Mesenchymal stem cell (in vitro differentiated cells and primary cell): ENCODE results near the gene PCBP4.

Source experiments
- DNase-seq: peaks from one replicate; pipeline ENCODE4 v3.0.0-alpha.2; 2013
- H2AFZ ChIP-seq: one replicate; pipeline ENCODE4 v1.6.1; 2013; ENCODE audit warnings: low read depth, mild to moderate bottlenecking, control low read depth, inconsistent platforms, low read length, moderate library complexity
- H2AK5ac ChIP-seq: 2 replicates; pipeline ENCODE4 v1.6.1; 2013; ENCODE audit warnings: low read length, moderate library complexity, mild to moderate bottlenecking, inconsistent platforms; ENCODE audit not compliant: severe bottlenecking
- H2BK120ac ChIP-seq: one replicate; pipeline ENCODE4 v1.6.1; 2013; ENCODE audit warnings: low read depth, mild to moderate bottlenecking, inconsistent platforms, low read length, moderate library complexity
- H2BK12ac ChIP-seq, 2 experiments: one replicate each; pipeline ENCODE4 v1.6.1; 2013; ENCODE audit warnings: inconsistent platforms in 2 of 2, low read length in 2 of 2, mild to moderate bottlenecking in 2 of 2, moderate library complexity in 2 of 2, control low read depth in 1 of 2
- H2BK15ac ChIP-seq: one replicate; pipeline ENCODE4 v1.6.1; 2013; ENCODE audit warnings: mild to moderate bottlenecking, low read depth, inconsistent platforms; ENCODE audit not compliant: poor library complexity, severe bottlenecking
- H2BK5ac ChIP-seq: 2 replicates; pipeline ENCODE4 v1.6.1; 2013; ENCODE audit warnings: low read depth, mild to moderate bottlenecking, low read length, control low read depth, inconsistent platforms; ENCODE audit not compliant: poor library complexity, severe bottlenecking
- H3K14ac ChIP-seq, 2 experiments: one replicate each; pipeline ENCODE4 v1.6.1; 2013; ENCODE audit warnings: inconsistent platforms in 2 of 2, low read length in 2 of 2, control low read depth in 1 of 2, mild to moderate bottlenecking in 1 of 2, moderate library complexity in 1 of 2
- H3K18ac ChIP-seq, 2 experiments: one replicate each; pipeline ENCODE4 v1.6.1; 2013; ENCODE audit warnings: inconsistent platforms in 2 of 2, low read length in 2 of 2, control low read depth in 1 of 2, low read depth in 1 of 2, mild to moderate bottlenecking in 1 of 2
- H3K23ac ChIP-seq, 2 experiments: one replicate each; pipeline ENCODE4 v1.6.1; 2013; ENCODE audit warnings: inconsistent platforms in 2 of 2, low read length in 2 of 2, mild to moderate bottlenecking in 2 of 2, moderate library complexity in 2 of 2, control low read depth in 1 of 2
- H3K27ac ChIP-seq: 2 replicates; pipeline ENCODE4 v1.5.1; 2013; ENCODE audit warnings: mild to moderate bottlenecking, moderate library complexity, low read length, control low read depth, inconsistent platforms; ENCODE audit not compliant: poor library complexity, severe bottlenecking
- H3K27me3 ChIP-seq, 2 experiments: 2 replicates each; pipeline versions ENCODE4 v1.6.1 to v1.7.0; 2013; ENCODE audit warnings: low read length in 2 of 2, mild to moderate bottlenecking in 2 of 2, moderate library complexity in 2 of 2, control low read depth in 1 of 2, inconsistent platforms in 1 of 2; ENCODE audit not compliant: control insufficient read depth in 1 of 2, insufficient read depth in 1 of 2
- H3K36me3 ChIP-seq, 2 experiments: 2 replicates each; pipeline versions ENCODE4 v1.6.1 to v1.7.0; 2013; ENCODE audit warnings: low read length in 2 of 2, control low read depth in 1 of 2, inconsistent platforms in 1 of 2, low read depth in 1 of 2, mild to moderate bottlenecking in 1 of 2; ENCODE audit not compliant: insufficient read depth in 2 of 2, control insufficient read depth in 1 of 2
- H3K4ac ChIP-seq, 2 experiments: one replicate each; pipeline ENCODE4 v1.6.1; 2013; ENCODE audit warnings: inconsistent platforms in 2 of 2, low read length in 2 of 2, mild to moderate bottlenecking in 2 of 2, moderate library complexity in 2 of 2, control low read depth in 1 of 2, low read depth in 1 of 2
- H3K4me1 ChIP-seq: 2 replicates; pipeline ENCODE4 v1.6.1; 2013; ENCODE audit warnings: low read depth, low read length, control low read depth; ENCODE audit not compliant: control insufficient read depth, insufficient read depth
- H3K4me2 ChIP-seq: 2 replicates; pipeline ENCODE4 v1.6.1; 2013; ENCODE audit warnings: low read length, mild to moderate bottlenecking, inconsistent platforms; ENCODE audit not compliant: poor library complexity, severe bottlenecking
- H3K4me3 ChIP-seq, 2 experiments: 2 replicates each; pipeline versions ENCODE4 v1.5.1 to v1.7.0; 2013; ENCODE audit warnings: low read length in 2 of 2, mild to moderate bottlenecking in 2 of 2, control low read depth in 1 of 2, low read depth in 1 of 2; ENCODE audit not compliant: insufficient read depth in 1 of 2
- H3K79me1 ChIP-seq: replicated peaks from 2 replicates; pipeline ENCODE4 v1.6.1; 2013; ENCODE audit warnings: mild to moderate bottlenecking, control low read depth, low read length, inconsistent platforms; ENCODE audit not compliant: poor library complexity, severe bottlenecking
- H3K9ac ChIP-seq: 2 replicates; pipeline ENCODE4 v1.7.0; 2013; ENCODE audit warnings: mild to moderate bottlenecking, low read length, moderate library complexity
- H3K9me3 ChIP-seq: 2 replicates; pipeline ENCODE4 v1.7.0; 2013; ENCODE audit warnings: mild to moderate bottlenecking, low read length; ENCODE audit not compliant: control insufficient read depth
- H4K8ac ChIP-seq: one replicate; pipeline ENCODE4 v1.6.1; 2013; ENCODE audit warnings: inconsistent platforms, mild to moderate bottlenecking, low read length, moderate library complexity
- H4K91ac ChIP-seq: one replicate; pipeline ENCODE4 v1.6.1; 2013; ENCODE audit warnings: mild to moderate bottlenecking, low read length, inconsistent platforms
- WGBS: methylation state at CpG from one replicate; pipeline ENCODE4 v1.1.7; 2013; ENCODE audit warnings: mixed read lengths; 5-methylcytosine and 5-hydroxymethylcytosine counted together

The PCBP4 gene

GRCh38 chr3:52006820-52007133, 39.5 kb upstream of the PCBP4 start:
- H2AFZ ChIP-seq, result no peak overlapping the region
- 89% methylated on average over 5 of the region's 6 CpGs for WGBS

GRCh38 chr3:52006017-52006819, 39.0 kb upstream of the PCBP4 start:
- H4K91ac ChIP-seq, result no peak overlapping the region
- H3K9ac ChIP-seq, result no peak overlapping the region
- WGBS, result 57% methylated on average over 8 of the region's 8 CpGs
- H3K4me3 ChIP-seq, result no peak overlapping the region
- no peak overlapping the region for H2AFZ ChIP-seq
- no peak for DNase-seq
- no peak overlapping the region for H3K27ac ChIP-seq
- H2BK12ac ChIP-seq, result peak overlapping the region in 1 of 2 experiments; percentile 32
- H3K9me3 ChIP-seq, result no peaks in the 10 kb centered on the region
- peak overlapping the region; percentile 31 for H4K8ac ChIP-seq
- H3K4me2 ChIP-seq, result no peak overlapping the region
- H3K4ac ChIP-seq, result no peak overlapping the region
- H3K14ac ChIP-seq, result no peak overlapping the region
- no peaks in the 10 kb centered on the region for H3K36me3 ChIP-seq
- peaks cover 0 to 34% of the 10 kb centered on the region in 2 experiments for H3K27me3 ChIP-seq
- H3K23ac ChIP-seq, result no peak overlapping the region
- no peak overlapping the region for H2BK120ac ChIP-seq
- no peaks in the 10 kb centered on the region for H3K79me1 ChIP-seq
- H2AK5ac ChIP-seq, result no peak overlapping the region
- no peak overlapping the region for H2BK5ac ChIP-seq
- peaks cover 17% of the 10 kb centered on the region for H3K4me1 ChIP-seq
- H3K18ac ChIP-seq, result peak overlapping the region in 1 of 2 experiments; percentile 29
- H2BK15ac ChIP-seq, result no peak overlapping the region

More at GRCh38 chr3:52006820-52007133, 39.5 kb upstream of the PCBP4 start:
- no peak overlapping the region for H3K23ac ChIP-seq
- H4K8ac ChIP-seq, result no peak overlapping the region
- DNase-seq, result no peak
- H3K36me3 ChIP-seq, result no peaks in the 10 kb centered on the region
- no peak overlapping the region for H2AK5ac ChIP-seq
- H3K79me1 ChIP-seq, result no peaks in the 10 kb centered on the region
- H2BK5ac ChIP-seq, result no peak overlapping the region
- H3K4me3 ChIP-seq, result no peak overlapping the region
- H3K4ac ChIP-seq, result no peak overlapping the region
- H2BK120ac ChIP-seq, result no peak overlapping the region
- H4K91ac ChIP-seq, result no peak overlapping the region
- peak overlapping the region in 1 of 2 experiments; percentile 2 for H3K14ac ChIP-seq
- H2BK12ac ChIP-seq, result no peak overlapping the region
- no peak overlapping the region for H3K18ac ChIP-seq
- H3K9ac ChIP-seq, result no peak overlapping the region
- no peak overlapping the region for H3K4me2 ChIP-seq
- peaks cover 0 to 29% of the 10 kb centered on the region in 2 experiments for H3K27me3 ChIP-seq
- no peaks in the 10 kb centered on the region for H3K9me3 ChIP-seq
- H3K27ac ChIP-seq, result no peak overlapping the region
- peaks cover 14% of the 10 kb centered on the region for H3K4me1 ChIP-seq
- no peak overlapping the region for H2BK15ac ChIP-seq

GRCh38 chr3:52005571-52005986, 38.3 kb upstream of the PCBP4 start:
- H3K4me2 ChIP-seq, result no peak overlapping the region
- no peak overlapping the region for H3K27ac ChIP-seq
- H3K4me3 ChIP-seq, result no peak overlapping the region
- peak overlapping the region in 1 of 2 experiments; percentile 47 for H3K4ac ChIP-seq
- H2BK120ac ChIP-seq, result peak overlapping the region; percentile 59
- peak overlapping the region; percentile 74 for H4K8ac ChIP-seq
- peak; percentile 61 for DNase-seq
- peak overlapping the region in 1 of 2 experiments; percentile 80 for H3K14ac ChIP-seq
- no peak overlapping the region for H2AFZ ChIP-seq
- no peak overlapping the region for H3K9ac ChIP-seq
- H3K18ac ChIP-seq, result peak overlapping the region; percentile 7 to 90
- peaks cover 17% of the 10 kb centered on the region for H3K4me1 ChIP-seq
- peaks cover 0 to 32% of the 10 kb centered on the region in 2 experiments for H3K27me3 ChIP-seq
- peak overlapping the region in 1 of 2 experiments; percentile 95 for H2BK12ac ChIP-seq
- no peak overlapping the region for H2AK5ac ChIP-seq
- H3K79me1 ChIP-seq, result no peaks in the 10 kb centered on the region
- H3K23ac ChIP-seq, result no peak overlapping the region
- no peak overlapping the region for H2BK15ac ChIP-seq
- no peaks in the 10 kb centered on the region for H3K9me3 ChIP-seq
- H3K36me3 ChIP-seq, result no peaks in the 10 kb centered on the region
- H4K91ac ChIP-seq, result peak overlapping the region; percentile 2
- WGBS, result 13% methylated on average over 15 of the region's 15 CpGs
- no peak overlapping the region for H2BK5ac ChIP-seq

GRCh38 chr3:52004906-52005395, 37.7 kb upstream of the PCBP4 start:
- H3K4me3 ChIP-seq, result no peak overlapping the region
- H3K4ac ChIP-seq, result peak overlapping the region; percentile 47 to 75
- H3K4me2 ChIP-seq, result no peak overlapping the region
- no peaks in the 10 kb centered on the region for H3K36me3 ChIP-seq
- peak overlapping the region; percentile 74 for H4K8ac ChIP-seq
- H3K27ac ChIP-seq, result no peak overlapping the region
- H3K27me3 ChIP-seq, result peaks cover 0 to 32% of the 10 kb centered on the region in 2 experiments
- peak overlapping the region; percentile 14 to 90 for H3K18ac ChIP-seq
- no peak overlapping the region for H2BK5ac ChIP-seq
- DNase-seq, result no peak
- 92% methylated on average over 4 of the region's 4 CpGs for WGBS
- H3K4me1 ChIP-seq, result peaks cover 17% of the 10 kb centered on the region
- H2AFZ ChIP-seq, result no peak overlapping the region
- H2AK5ac ChIP-seq, result peak overlapping the region; percentile 63
- H3K14ac ChIP-seq, result peak overlapping the region in 1 of 2 experiments; percentile 80
- peak overlapping the region; percentile 59 for H2BK120ac ChIP-seq
- peak overlapping the region in 1 of 2 experiments; percentile 40 for H3K23ac ChIP-seq
- H3K79me1 ChIP-seq, result no peaks in the 10 kb centered on the region
- peak overlapping the region in 1 of 2 experiments; percentile 95 for H2BK12ac ChIP-seq
- H4K91ac ChIP-seq, result peak overlapping the region; percentile 2
- peak overlapping the region; percentile 26 for H2BK15ac ChIP-seq
- H3K9ac ChIP-seq, result no peak overlapping the region
- no peaks in the 10 kb centered on the region for H3K9me3 ChIP-seq
